ENCODE results near the gene LIMA1.

GRCh38 chr12:50285253-50285652 is 1.9 kb upstream of the LIMA1 start:
- TF ChIP-seq POLR2A (IDR thresholded peaks at IDR 0.05; ENCODE audit: low read length) (no peak), GATA1 (IDR thresholded peaks at IDR 0.05; ENCODE audit: low read depth, low read length) (no peak)

Measured in erythroblast (primary cell).